ENCODE results near the gene GPC5. TPM values are rescaled to one million over a fixed set of nuclear protein-coding genes. Genes with fewer than 3 reads are reported as not detected.

The GPC5 gene
- total RNA-seq, 1 experiment from 2014 or later: 0.15 TPM

DNA sequence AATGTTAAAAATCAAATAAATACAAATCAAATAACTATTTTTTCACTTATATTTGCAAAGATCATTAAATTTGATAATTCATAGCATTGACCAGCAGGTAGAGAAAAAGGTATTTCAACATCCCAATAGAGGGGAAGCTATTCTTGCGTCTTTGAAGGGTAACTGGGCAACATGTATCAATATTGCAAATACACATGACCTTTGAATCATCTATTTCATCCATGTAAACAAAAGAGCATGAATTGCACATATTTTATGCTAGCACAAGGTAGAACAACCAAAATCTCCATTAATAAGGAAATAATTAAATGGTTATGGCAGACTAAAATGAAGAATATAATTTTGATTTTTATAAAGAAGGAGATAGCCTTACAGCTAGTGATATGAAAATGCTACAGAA, 372.8 kb downstream of the GPC5 start:
- Histone ChIP-seq H3K9ac (ENCODE audit: extremely low read depth, insufficient read length, low read length) (no peak overlapping the region), H4K20me1 (ENCODE audit: control insufficient read depth, insufficient read depth, insufficient read length) (no peaks in the 10 kb centered on the region), H4K91ac (ENCODE audit: insufficient read length, low read depth, low read length) (no peak overlapping the region), H4K5ac (ENCODE audit: insufficient read length, low read depth, low read length) (no peak overlapping the region), H3K4me1 (ENCODE audit: insufficient read depth, low read length) (peaks cover 10% of the 10 kb centered on the region; the same call in 1 of the 2 replicates), H2BK5ac (ENCODE audit: insufficient read length, low read length) (no peak overlapping the region), H3K79me2 (ENCODE audit: insufficient read depth, low read length) (no peaks in the 10 kb centered on the region), H3T11ph (ENCODE audit: low read length) (no peak overlapping the region), H4K8ac (replicated peaks; ENCODE audit: insufficient read length, low read depth, low read length) (no peak overlapping the region), H3K23me2 (ENCODE audit: insufficient read length, low read depth, low read length, poor library complexity, severe bottlenecking) (no peaks in the 10 kb centered on the region), H3K56ac (ENCODE audit: insufficient read length, low read depth, low read length) (no peak overlapping the region), H2BK120ac (ENCODE audit: low read depth, low read length, poor library complexity, severe bottlenecking) (no peak overlapping the region), H3K4me2 (ENCODE audit: insufficient read depth, insufficient read length, low read length) (no peak overlapping the region), H3K27ac (ENCODE audit: insufficient read length, low read depth, low read length) (no peak overlapping the region), H3K27me3 (ENCODE audit: insufficient read depth, low read length) (no peaks in the 10 kb centered on the region), H3K18ac (ENCODE audit: insufficient read length, low read depth, low read length) (no peak overlapping the region), H2BK12ac (ENCODE audit: insufficient read length, low read depth, low read length) (no peak overlapping the region), H3K9me3 (ENCODE audit: control insufficient read depth, low read depth, low read length) (no peaks in the 10 kb centered on the region), H2AFZ (ENCODE audit: low read length) (no peak overlapping the region), H2AK5ac (ENCODE audit: insufficient read length, low read length) (no peak overlapping the region), H3K23ac (ENCODE audit: insufficient read length, low read depth, low read length) (no peak overlapping the region), H3K14ac (ENCODE audit: insufficient read depth, low read length) (no peak overlapping the region), H2BK15ac (ENCODE audit: low read depth, low read length) (no peak overlapping the region), H3K79me1 (ENCODE audit: insufficient read depth, low read depth, low read length, poor library complexity, severe bottlenecking) (no peaks in the 10 kb centered on the region), H3K4ac (ENCODE audit: low read depth, low read length) (no peak overlapping the region), H2BK20ac (ENCODE audit: low read depth, low read length, poor library complexity, severe bottlenecking) (no peak overlapping the region)
- no peaks in the 10 kb centered on the region for H3K9me3 Mint-ChIP-seq
- H3K27me3 Mint-ChIP-seq (ENCODE audit: low read depth): no peaks in the 10 kb centered on the region
- peaks cover 0 to 5% (median 0%) of the 10 kb centered on the region in 3 experiments; a peak in 2 of 7 replicates for H3K36me3 Mint-ChIP-seq (ENCODE audit: insufficient read depth in 1 of 3, low read depth in 3 of 3)
- no CpG with 5 or more reads among the region's 1 CpG for WGBS (ENCODE audit: extremely low coverage, insufficient read length, low lambda C conversion rate)
- DNase-seq: no peak
- H3K4me3 Mint-ChIP-seq: no peak overlapping the region
- peaks cover 12 to 20% of the 10 kb centered on the region in 2 experiments for H3K4me1 Mint-ChIP-seq
- TF ChIP-seq, protein P1, sequence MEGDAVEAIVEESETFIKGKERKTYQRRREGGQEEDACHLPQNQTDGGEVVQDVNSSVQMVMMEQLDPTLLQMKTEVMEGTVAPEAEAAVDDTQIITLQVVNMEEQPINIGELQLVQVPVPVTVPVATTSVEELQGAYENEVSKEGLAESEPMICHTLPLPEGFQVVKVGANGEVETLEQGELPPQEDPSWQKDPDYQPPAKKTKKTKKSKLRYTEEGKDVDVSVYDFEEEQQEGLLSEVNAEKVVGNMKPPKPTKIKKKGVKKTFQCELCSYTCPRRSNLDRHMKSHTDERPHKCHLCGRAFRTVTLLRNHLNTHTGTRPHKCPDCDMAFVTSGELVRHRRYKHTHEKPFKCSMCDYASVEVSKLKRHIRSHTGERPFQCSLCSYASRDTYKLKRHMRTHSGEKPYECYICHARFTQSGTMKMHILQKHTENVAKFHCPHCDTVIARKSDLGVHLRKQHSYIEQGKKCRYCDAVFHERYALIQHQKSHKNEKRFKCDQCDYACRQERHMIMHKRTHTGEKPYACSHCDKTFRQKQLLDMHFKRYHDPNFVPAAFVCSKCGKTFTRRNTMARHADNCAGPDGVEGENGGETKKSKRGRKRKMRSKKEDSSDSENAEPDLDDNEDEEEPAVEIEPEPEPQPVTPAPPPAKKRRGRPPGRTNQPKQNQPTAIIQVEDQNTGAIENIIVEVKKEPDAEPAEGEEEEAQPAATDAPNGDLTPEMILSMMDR (conservative IDR thresholded peaks at IDR 0.05): no peak
- H3K27ac Mint-ChIP-seq: no peak overlapping the region

Data from H9 (cell line).